ENCODE data around the gene GLRA2.
"Not testable (repeated sequence)": the region's sequence is repeated elsewhere in the genome, so short reads cannot be mapped to it uniquely, and the experiment has no call there.

GLRA2 gene

DNA sequence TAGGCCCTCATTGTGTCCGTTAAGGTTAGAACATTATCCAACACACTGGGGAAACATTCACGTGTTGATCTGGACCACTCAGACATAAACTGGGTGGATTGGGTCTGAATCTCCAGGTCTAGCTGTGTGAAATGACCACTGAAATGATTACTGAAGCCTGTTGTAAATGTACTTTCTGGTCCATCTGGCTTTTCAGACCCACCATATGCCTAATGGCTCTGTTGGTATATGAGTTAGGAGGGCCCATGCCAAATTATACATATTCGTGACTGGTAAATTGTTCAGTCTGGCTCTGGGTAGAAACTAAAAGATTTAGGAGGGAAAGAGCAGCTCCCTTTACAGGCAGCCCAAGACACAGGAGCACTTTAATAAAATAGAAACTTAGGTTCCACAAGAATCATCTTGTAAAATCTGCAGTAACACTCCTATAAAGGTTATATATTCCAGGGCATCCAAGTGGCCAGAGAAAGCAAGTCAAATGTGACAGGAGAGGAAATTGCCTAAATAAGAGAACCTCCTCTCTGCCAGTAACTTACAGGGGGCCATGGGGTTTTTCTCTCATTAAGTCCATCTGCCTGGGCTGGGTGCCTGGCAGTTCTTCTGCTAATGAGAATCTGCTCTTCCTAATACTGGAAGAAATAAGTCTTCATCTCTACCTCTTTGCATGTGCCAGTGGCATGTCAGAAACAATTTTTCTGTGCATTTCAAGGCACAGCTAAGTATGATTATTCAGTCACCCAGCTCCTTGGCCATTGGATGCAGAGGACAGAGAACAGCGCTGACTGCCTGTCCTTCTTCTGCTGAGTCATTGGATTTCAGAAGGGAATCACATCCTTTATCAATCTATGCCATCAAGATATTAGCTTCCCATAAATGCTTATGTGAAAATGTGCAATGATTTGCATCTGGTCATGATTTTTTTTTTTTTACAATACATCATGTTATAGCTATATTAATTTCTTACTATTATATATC lies 112.6 kb downstream of the GLRA2 start:
- Histone ChIP-seq H3K27ac (ENCODE audit: low read depth, low read length) (no peak overlapping the region), H3K9ac (ENCODE audit: low read length) (no peak overlapping the region), H3K9me3 (ENCODE audit: control insufficient read depth, insufficient read depth, low read depth, low read length) (no peaks in the 10 kb centered on the region), H3K27me3 (ENCODE audit: control insufficient read depth, insufficient read depth, low read length) (peaks cover 2% of the 10 kb centered on the region; the same call in 1 of the 2 replicates), H3K4me3 (ENCODE audit: low read depth, low read length) (no peak overlapping the region), H3K36me3 (ENCODE audit: control insufficient read depth, insufficient read depth, low read length) (no peaks in the 10 kb centered on the region), H3K4me1 (ENCODE audit: control insufficient read depth, insufficient read depth, low read length) (no peaks in the 10 kb centered on the region)

DNA sequence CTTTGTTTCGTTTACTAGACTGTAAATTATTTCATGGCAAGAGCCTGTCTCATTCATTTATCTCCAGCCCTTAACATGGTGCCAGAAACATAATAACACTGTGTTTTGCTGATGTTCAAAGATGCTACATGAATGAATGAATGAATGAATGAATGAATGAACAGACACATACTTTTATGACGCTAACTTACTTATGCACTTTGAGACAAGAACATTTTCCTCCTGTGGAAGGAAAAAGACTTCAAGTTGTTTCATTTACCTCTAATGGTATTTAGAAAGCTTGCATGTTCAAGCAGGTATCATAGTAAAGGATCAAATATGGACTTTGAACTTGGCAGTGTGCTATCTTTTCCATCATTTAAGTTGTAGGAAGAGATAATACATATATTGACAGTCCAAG lies 131.6 kb downstream of the GLRA2 start:
- H3K4me3 ChIP-seq (ENCODE audit: low read depth, low read length), result no peak overlapping the region
- H3K27me3 ChIP-seq (ENCODE audit: control insufficient read depth, insufficient read depth, low read length), result no peaks in the 10 kb centered on the region; the same call in 1 of the 2 replicates
- no peaks in the 10 kb centered on the region for H3K9me3 ChIP-seq (ENCODE audit: control insufficient read depth, insufficient read depth, low read depth, low read length)
- 0 out of 2 replicates have a peak, but pooled peaks cover 8% of the 10 kb centered on the region for H3K4me1 ChIP-seq (ENCODE audit: control insufficient read depth, insufficient read depth, low read length)
- no peak overlapping the region for H3K27ac ChIP-seq (ENCODE audit: low read depth, low read length)
- H3K36me3 ChIP-seq (ENCODE audit: control insufficient read depth, insufficient read depth, low read length), result no peaks in the 10 kb centered on the region
- no peak overlapping the region for H3K9ac ChIP-seq (ENCODE audit: low read length)

DNA sequence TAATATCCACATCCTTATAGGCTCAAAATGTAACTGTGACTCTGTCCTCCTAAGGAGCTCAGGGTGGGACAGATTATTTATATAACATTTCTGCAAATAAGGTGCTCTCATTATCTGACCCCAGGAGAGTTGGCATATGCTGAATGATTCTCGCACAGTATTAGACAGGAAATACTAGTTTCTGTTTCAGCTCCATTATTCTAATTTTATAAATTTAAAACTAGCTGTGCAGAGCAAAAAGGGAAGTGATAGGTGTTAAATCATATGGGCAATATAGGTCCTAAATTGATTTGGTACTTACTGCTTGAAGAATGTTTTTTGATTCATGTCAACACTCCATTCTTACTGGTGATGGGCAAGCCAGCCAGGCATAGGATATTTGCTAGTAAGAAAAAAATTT lies 141.5 kb downstream of the GLRA2 start:
- H3K9me3 ChIP-seq (ENCODE audit: control insufficient read depth, insufficient read depth, low read depth, low read length), result no peaks in the 10 kb centered on the region

DNA sequence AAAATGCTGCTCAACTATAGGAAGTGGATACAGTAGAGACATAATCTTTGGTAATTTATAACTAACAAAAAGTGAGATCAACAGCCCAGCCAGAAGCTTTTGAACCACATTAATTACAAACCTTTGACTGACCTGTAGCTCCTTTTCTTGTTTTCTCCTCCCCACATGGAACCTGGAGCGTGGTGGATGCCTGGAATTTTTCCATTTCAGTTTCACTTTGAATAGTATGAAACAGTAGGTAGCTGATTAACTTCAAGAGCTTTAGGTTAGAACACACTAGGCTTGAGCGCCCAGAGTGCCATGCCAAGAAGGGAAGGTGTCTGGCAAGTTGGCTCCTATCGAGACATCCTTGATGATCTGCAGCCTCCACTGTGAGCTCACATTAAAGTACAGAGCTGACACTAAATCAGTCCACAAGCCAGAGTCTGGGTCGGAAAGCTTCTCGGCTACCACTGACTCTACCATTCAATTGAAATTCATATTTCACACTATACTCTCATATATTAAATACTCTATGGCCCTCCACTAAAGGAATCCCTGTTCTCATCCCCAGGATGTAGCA lies 143.4 kb downstream of the GLRA2 start:
- H3K27me3 ChIP-seq (ENCODE audit: control insufficient read depth, insufficient read depth, low read length), result peaks cover 4% of the 10 kb centered on the region; the same call in 1 of the 2 replicates
- no peaks in the 10 kb centered on the region for H3K4me1 ChIP-seq (ENCODE audit: control insufficient read depth, insufficient read depth, low read length)
- no peaks in the 10 kb centered on the region for H3K9me3 ChIP-seq (ENCODE audit: control insufficient read depth, insufficient read depth, low read depth, low read length)
- H3K27ac ChIP-seq (ENCODE audit: low read depth, low read length), result no peak overlapping the region
- no peak overlapping the region for H3K9ac ChIP-seq (ENCODE audit: low read length)
- H3K36me3 ChIP-seq (ENCODE audit: control insufficient read depth, insufficient read depth, low read length), result no peaks in the 10 kb centered on the region
- no peak overlapping the region for H3K4me3 ChIP-seq (ENCODE audit: low read depth, low read length)

More for the DNA sequence above, 141.5 kb downstream of the GLRA2 start:
- no peak overlapping the region for H3K9ac ChIP-seq (ENCODE audit: low read length)
- H3K4me3 ChIP-seq (ENCODE audit: low read depth, low read length), result no peak overlapping the region
- H3K36me3 ChIP-seq (ENCODE audit: control insufficient read depth, insufficient read depth, low read length), result no peaks in the 10 kb centered on the region
- no peaks in the 10 kb centered on the region for H3K4me1 ChIP-seq (ENCODE audit: control insufficient read depth, insufficient read depth, low read length)
- H3K27me3 ChIP-seq (ENCODE audit: control insufficient read depth, insufficient read depth, low read length), result peaks cover 4% of the 10 kb centered on the region; the same call in 1 of the 2 replicates
- no peak overlapping the region for H3K27ac ChIP-seq (ENCODE audit: low read depth, low read length)

DNA sequence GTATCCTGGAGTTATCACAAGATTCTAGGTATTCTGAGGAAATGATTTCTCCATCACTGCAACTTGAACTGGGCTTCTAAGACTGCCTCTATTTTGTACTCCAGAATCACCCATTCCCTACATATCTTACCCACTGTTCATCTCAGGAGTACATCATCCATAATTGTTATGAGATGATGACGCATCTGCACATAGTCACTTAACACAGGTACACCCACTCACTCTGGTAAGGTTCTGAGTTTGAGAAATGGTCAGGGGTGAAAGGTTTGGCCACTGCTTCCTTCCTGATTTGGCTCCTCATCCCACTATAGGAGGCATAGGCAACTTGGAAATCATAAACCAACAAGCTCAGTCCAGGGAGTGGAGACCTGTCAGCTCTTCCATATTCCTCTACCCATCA lies 143.9 kb downstream of the GLRA2 start:
- H3K9ac ChIP-seq (ENCODE audit: low read length), result no peak overlapping the region
- H3K27me3 ChIP-seq (ENCODE audit: control insufficient read depth, insufficient read depth, low read length), result peaks cover 4% of the 10 kb centered on the region; the same call in 1 of the 2 replicates
- no peak overlapping the region for H3K27ac ChIP-seq (ENCODE audit: low read depth, low read length)
- no peak overlapping the region for H3K4me3 ChIP-seq (ENCODE audit: low read depth, low read length)
- H3K36me3 ChIP-seq (ENCODE audit: control insufficient read depth, insufficient read depth, low read length), result no peaks in the 10 kb centered on the region
- H3K9me3 ChIP-seq (ENCODE audit: control insufficient read depth, insufficient read depth, low read depth, low read length), result no peaks in the 10 kb centered on the region
- no peaks in the 10 kb centered on the region for H3K4me1 ChIP-seq (ENCODE audit: control insufficient read depth, insufficient read depth, low read length)

DNA sequence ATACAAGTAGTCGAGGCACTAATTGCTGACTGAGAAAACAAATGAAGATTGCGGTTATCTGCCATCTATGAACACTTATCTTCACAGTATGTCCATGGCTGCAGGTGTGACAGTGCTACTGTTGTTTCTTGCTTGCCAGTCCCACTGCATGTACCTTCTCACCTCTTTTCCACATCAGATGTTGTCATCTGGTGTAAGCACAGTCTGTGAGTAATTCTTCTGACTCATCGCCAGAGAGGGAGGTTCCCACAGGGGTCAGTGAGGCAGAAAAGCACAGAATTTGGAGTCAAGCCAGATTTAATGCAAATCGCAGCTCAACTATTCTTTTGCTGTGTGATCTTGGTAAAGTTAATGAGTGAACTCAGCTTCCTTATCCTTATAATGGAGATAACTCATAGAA lies 144.4 kb downstream of the GLRA2 start:
- no peaks in the 10 kb centered on the region for H3K36me3 ChIP-seq (ENCODE audit: control insufficient read depth, insufficient read depth, low read length)
- H3K4me1 ChIP-seq (ENCODE audit: control insufficient read depth, insufficient read depth, low read length), result no peaks in the 10 kb centered on the region
- H3K9me3 ChIP-seq (ENCODE audit: control insufficient read depth, insufficient read depth, low read depth, low read length), result no peaks in the 10 kb centered on the region
- no peak overlapping the region for H3K4me3 ChIP-seq (ENCODE audit: low read depth, low read length)
- H3K9ac ChIP-seq (ENCODE audit: low read length), result no peak overlapping the region
- H3K27me3 ChIP-seq (ENCODE audit: control insufficient read depth, insufficient read depth, low read length), result peaks cover 4% of the 10 kb centered on the region; the same call in 1 of the 2 replicates
- H3K27ac ChIP-seq (ENCODE audit: low read depth, low read length), result no peak overlapping the region

DNA sequence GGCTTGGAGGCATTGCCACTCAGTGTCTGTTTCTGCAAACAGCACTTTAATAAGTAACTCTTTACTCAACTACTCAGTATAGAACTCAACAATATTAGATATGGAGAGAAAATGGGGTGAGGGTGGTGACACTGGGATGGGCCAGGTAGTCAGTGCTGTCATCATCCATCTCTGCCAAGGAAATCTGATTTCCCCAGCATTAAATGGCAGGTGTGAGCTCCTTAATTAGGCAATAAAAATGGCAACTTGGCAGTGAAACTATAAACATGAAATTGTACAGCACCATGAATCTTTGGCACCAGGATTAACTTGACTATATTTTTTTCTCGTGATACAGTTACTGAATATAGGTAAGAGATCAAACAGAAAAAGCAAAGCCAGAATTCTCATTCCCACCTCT lies 146.2 kb downstream of the GLRA2 start:
- Histone ChIP-seq H3K27ac (ENCODE audit: low read depth, low read length) (no peak overlapping the region), H3K36me3 (ENCODE audit: control insufficient read depth, insufficient read depth, low read length) (no peaks in the 10 kb centered on the region), H3K9ac (ENCODE audit: low read length) (no peak overlapping the region), H3K4me3 (ENCODE audit: low read depth, low read length) (no peak overlapping the region), H3K4me1 (ENCODE audit: control insufficient read depth, insufficient read depth, low read length) (no peaks in the 10 kb centered on the region), H3K9me3 (ENCODE audit: control insufficient read depth, insufficient read depth, low read depth, low read length) (no peaks in the 10 kb centered on the region), H3K27me3 (ENCODE audit: control insufficient read depth, insufficient read depth, low read length) (peaks cover 4% of the 10 kb centered on the region; the same call in 1 of the 2 replicates)

DNA sequence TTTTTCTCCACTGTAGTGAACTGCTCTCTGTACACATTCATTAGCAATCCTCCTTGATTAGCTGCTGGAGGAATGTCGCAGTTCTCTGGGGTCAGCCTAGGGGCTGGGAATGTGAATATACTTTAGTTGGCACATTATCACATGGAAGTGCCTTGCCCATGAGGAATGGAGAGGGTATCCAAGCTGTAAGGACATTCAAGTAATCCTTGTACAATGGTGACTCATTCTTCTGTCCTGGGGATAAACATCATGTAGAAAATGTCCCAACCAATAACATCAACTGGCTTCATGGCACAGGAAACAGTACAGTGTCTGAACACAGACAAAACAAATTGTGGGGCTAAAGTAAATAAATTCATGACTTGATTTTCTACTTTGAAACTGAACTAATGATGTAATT lies 147.1 kb downstream of the GLRA2 start:
- Histone ChIP-seq H3K4me1 (ENCODE audit: control insufficient read depth, insufficient read depth, low read length) (no peaks in the 10 kb centered on the region), H3K27ac (ENCODE audit: low read depth, low read length) (no peak overlapping the region), H3K9ac (ENCODE audit: low read length) (no peak overlapping the region), H3K9me3 (ENCODE audit: control insufficient read depth, insufficient read depth, low read depth, low read length) (no peaks in the 10 kb centered on the region), H3K27me3 (ENCODE audit: control insufficient read depth, insufficient read depth, low read length) (peaks cover 4% of the 10 kb centered on the region; the same call in 1 of the 2 replicates), H3K36me3 (ENCODE audit: control insufficient read depth, insufficient read depth, low read length) (no peaks in the 10 kb centered on the region), H3K4me3 (ENCODE audit: low read depth, low read length) (no peak overlapping the region)

DNA sequence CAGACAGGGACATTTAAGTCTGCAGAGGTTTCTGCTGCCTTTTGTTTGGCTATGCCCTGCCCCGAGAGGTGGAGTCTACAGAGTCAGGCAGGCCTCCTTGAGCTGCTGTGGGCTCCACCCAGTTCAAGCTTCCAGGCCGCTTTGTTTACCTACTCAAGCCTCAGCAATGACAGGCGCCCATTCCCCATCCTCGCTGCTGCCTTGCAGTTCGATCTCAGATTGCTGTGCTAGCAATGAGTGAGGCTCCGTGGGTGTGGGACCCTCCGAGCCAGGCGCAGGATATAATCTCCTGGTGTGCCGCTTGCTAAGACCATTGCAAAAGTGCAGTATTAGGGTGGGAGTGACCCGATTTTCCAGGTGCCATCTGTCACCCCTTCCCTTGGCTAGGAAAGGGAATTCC lies 159.0 kb downstream of the GLRA2 start:
- not testable (repeated sequence) for H3K27me3 ChIP-seq (ENCODE audit: control insufficient read depth, insufficient read depth, low read length); H3K36me3 ChIP-seq (ENCODE audit: control insufficient read depth, insufficient read depth, low read length); H3K27ac ChIP-seq (ENCODE audit: low read depth, low read length); H3K4me3 ChIP-seq (ENCODE audit: low read depth, low read length); H3K9ac ChIP-seq (ENCODE audit: low read length); H3K4me1 ChIP-seq (ENCODE audit: control insufficient read depth, insufficient read depth, low read length)
- peaks cover 13% of the 10 kb centered on the region for H3K9me3 ChIP-seq (ENCODE audit: control insufficient read depth, insufficient read depth, low read depth, low read length)

DNA sequence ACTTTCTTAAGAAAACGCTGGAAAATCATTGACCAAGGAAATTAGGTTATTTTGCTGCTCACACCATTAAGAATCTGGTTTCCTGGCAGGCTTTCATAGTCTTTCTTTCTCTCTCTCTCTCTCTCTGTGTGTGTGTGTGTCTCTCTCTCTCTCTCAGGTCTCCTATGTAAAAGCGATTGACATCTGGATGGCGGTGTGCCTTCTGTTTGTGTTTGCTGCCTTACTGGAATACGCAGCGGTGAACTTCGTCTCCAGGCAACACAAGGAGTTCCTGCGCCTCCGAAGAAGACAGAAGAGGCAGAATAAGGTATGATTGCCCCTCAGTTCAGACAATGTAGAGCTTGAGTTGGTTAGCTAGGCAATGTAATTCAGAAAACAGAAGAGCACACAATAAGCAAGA lies 161.2 kb downstream of the GLRA2 start:
- peaks cover 13% of the 10 kb centered on the region for H3K9me3 ChIP-seq (ENCODE audit: control insufficient read depth, insufficient read depth, low read depth, low read length)
- no peaks in the 10 kb centered on the region; the same call in 1 of the 2 replicates for H3K27me3 ChIP-seq (ENCODE audit: control insufficient read depth, insufficient read depth, low read length)
- no peak overlapping the region for H3K27ac ChIP-seq (ENCODE audit: low read depth, low read length)

DNA sequence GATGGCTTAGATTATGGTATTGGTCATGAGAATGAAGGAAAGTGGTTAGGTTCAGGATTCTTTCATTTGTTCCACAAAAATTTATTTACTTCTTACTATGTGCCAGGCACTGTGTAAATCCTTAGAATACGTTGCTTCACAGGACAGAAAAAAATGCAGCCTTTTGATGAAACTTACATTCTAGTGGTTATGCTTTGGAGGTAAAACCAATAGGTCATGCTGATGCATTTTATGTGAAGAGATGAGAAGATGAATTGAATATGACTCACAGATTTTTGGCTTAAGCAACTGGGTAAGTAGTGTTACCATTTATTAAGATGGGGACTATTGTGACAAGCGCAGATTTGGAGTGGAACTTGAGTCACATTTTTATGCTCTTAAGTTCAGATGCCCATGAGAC lies 165.3 kb downstream of the GLRA2 start:
- H3K4me3 ChIP-seq (ENCODE audit: low read depth, low read length), result no peak overlapping the region
- no peak overlapping the region for H3K9ac ChIP-seq (ENCODE audit: low read length)
- no peaks in the 10 kb centered on the region for H3K9me3 ChIP-seq (ENCODE audit: control insufficient read depth, insufficient read depth, low read depth, low read length)
- H3K27ac ChIP-seq (ENCODE audit: low read depth, low read length), result no peak overlapping the region
- H3K27me3 ChIP-seq (ENCODE audit: control insufficient read depth, insufficient read depth, low read length), result no peaks in the 10 kb centered on the region; the same call in 1 of the 2 replicates
- H3K4me1 ChIP-seq (ENCODE audit: control insufficient read depth, insufficient read depth, low read length), result no peaks in the 10 kb centered on the region
- H3K36me3 ChIP-seq (ENCODE audit: control insufficient read depth, insufficient read depth, low read length), result no peaks in the 10 kb centered on the region

More for the DNA sequence above, 161.2 kb downstream of the GLRA2 start:
- Histone ChIP-seq H3K36me3 (ENCODE audit: control insufficient read depth, insufficient read depth, low read length) (peaks cover 4% of the 10 kb centered on the region; the same call in 1 of the 2 replicates), H3K4me1 (ENCODE audit: control insufficient read depth, insufficient read depth, low read length) (no peaks in the 10 kb centered on the region), H3K4me3 (ENCODE audit: low read depth, low read length) (no peak overlapping the region), H3K9ac (ENCODE audit: low read length) (no peak overlapping the region)

All from HUES6 (cell line).